RWPE1 (cell line): ENCODE data around the gene UBE2G2.

Source experiments
- CTCF ChIA-PET: fragments of 350-600 bp; sonication (Branson Sonifier 250); formaldehyde crosslinking; extraction: SDS; loops from one replicate; lab custom pipeline; 2021; lab: Yijun Ruan, JAX
- POLR2A ChIA-PET: fragments of 400-600 bp; formaldehyde crosslinking; extraction: SDS; loops from one replicate; lab custom pipeline; 2020; ENCODE audit warnings: antibody characterized with exemption; ENCODE audit not compliant: low non-redundant PET; lab: Yijun Ruan, JAX
- DNase-seq: peaks from one replicate; pipeline ENCODE4 v3.0.0; 2012; ENCODE audit warnings: low spot score
- H3K27ac ChIP-seq: fragments of 450-650 bp; 2 replicates; pipeline ENCODE4 v1.5.1; 2017
- CTCF ChIP-seq: fragments of 450-650 bp; conservative IDR thresholded peaks from 2 replicates; pipeline ENCODE4 v1.5.1; 2017; ENCODE audit warnings: low read depth, mild to moderate bottlenecking

UBE2G2 gene

GRCh38 chr21:44792702-44793591 is 8.7 kb downstream of the UBE2G2 start:
- DNase-seq: peak; percentile 81
- ChIA-PET POLR2A (no interaction called here), CTCF (interaction anchor here (0.5 to 1.6 kb wide), 25 partner anchors 8 to 463 kb away, joined by 3 to 36 read pairs (median 4); partner anchors contain the start of genes LRRC3 and UBE2G2)
- peak; percentile 86 for TF ChIP-seq CTCF
- no peak overlapping the region for H3K27ac ChIP-seq

- DNase-seq: no peak
- no peak overlapping the region for H3K27ac ChIP-seq
- TF ChIP-seq CTCF: no peak
- ChIA-PET POLR2A (no interaction called here), CTCF (interaction anchor here (0.7 kb wide), 1 partner anchor 131 kb away, joined by 3 read pairs; no protein-coding TSS in a partner anchor)
Measured at GRCh38 chr21:44791993-44792392, 9.6 kb downstream of the UBE2G2 start.

GRCh38 chr21:44791246-44791645 is 10.4 kb downstream of the UBE2G2 start:
- ChIA-PET CTCF (interaction anchor here (0.7 kb wide), 1 partner anchor 130 kb away, joined by 3 read pairs; no protein-coding TSS in a partner anchor), POLR2A (no interaction called here)
- no peak for DNase-seq
- no peak overlapping the region for H3K27ac ChIP-seq
- TF ChIP-seq CTCF: no peak

GRCh38 chr21:44790368-44790767 is 11.3 kb downstream of the UBE2G2 start:
- no peak for TF ChIP-seq CTCF

GRCh38 chr21:44789880-44790279 is 11.7 kb downstream of the UBE2G2 start:
- no peak for TF ChIP-seq CTCF
- ChIA-PET CTCF (no interaction called here), POLR2A (interaction anchor here (0.7 kb wide), 1 partner anchor 27 kb away, joined by 3 read pairs; no protein-coding TSS in a partner anchor)
- no peak for DNase-seq
- H3K27ac ChIP-seq: no peak overlapping the region

More at GRCh38 chr21:44790368-44790767, 11.3 kb downstream of the UBE2G2 start:
- POLR2A ChIA-PET: no interaction called here
- H3K27ac ChIP-seq: no peak overlapping the region
- DNase-seq: no peak
- CTCF ChIA-PET: no interaction called here

GRCh38 chr21:44785620-44786335 is 15.8 kb downstream of the UBE2G2 start:
- no peak overlapping the region for H3K27ac ChIP-seq
- DNase-seq: no peak
- POLR2A ChIA-PET: no interaction called here
- CTCF ChIA-PET: interaction anchor here (1.0 kb wide), 1 partner anchor 16 kb away, joined by 4 read pairs; the partner anchor contains the start of gene UBE2G2
- TF ChIP-seq CTCF: no peak
